Neural progenitor cell (in vitro differentiated cells): Measurements from ENCODE around the gene ADGRV1.

ENCODE experiments used
- EZH2 ChIP-seq: fragments of 200-600 bp; sonication (generic); IDR thresholded peaks from 2 replicates; pipeline ENCODE4 v1.6.1; 2017; ENCODE audit warnings: antibody characterized with exemption, mild to moderate bottlenecking, moderate library complexity
- EZH2phosphoT487 ChIP-seq: fragments of 200-600 bp; sonication (generic); IDR thresholded peaks from 2 replicates; pipeline ENCODE4 v1.6.1; 2017; ENCODE audit warnings: antibody characterized with exemption
- TF ChIP-seq, protein P1 (sequence below): fragments of 200-600 bp; sonication (generic); IDR thresholded peaks from 2 replicates; pipeline ENCODE4 v1.5.1; 2017; ENCODE audit warnings: antibody characterized with exemption, mild to moderate bottlenecking

GRCh38 chr5:90632791-90633190 lies 74.2 kb downstream of the ADGRV1 start:
- TF ChIP-seq, protein P1, sequence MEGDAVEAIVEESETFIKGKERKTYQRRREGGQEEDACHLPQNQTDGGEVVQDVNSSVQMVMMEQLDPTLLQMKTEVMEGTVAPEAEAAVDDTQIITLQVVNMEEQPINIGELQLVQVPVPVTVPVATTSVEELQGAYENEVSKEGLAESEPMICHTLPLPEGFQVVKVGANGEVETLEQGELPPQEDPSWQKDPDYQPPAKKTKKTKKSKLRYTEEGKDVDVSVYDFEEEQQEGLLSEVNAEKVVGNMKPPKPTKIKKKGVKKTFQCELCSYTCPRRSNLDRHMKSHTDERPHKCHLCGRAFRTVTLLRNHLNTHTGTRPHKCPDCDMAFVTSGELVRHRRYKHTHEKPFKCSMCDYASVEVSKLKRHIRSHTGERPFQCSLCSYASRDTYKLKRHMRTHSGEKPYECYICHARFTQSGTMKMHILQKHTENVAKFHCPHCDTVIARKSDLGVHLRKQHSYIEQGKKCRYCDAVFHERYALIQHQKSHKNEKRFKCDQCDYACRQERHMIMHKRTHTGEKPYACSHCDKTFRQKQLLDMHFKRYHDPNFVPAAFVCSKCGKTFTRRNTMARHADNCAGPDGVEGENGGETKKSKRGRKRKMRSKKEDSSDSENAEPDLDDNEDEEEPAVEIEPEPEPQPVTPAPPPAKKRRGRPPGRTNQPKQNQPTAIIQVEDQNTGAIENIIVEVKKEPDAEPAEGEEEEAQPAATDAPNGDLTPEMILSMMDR: no peak
- no peak for TF ChIP-seq EZH2
- TF ChIP-seq EZH2phosphoT487: no peak
